Measurements from ENCODE around the gene FBXL19. TPM values are rescaled to one million over a fixed set of nuclear protein-coding genes. Genes with fewer than 3 reads are reported as not detected.

FBXL19 gene
- polyA plus RNA-seq, 1 donor (not counting 4 experiments of a cell fraction or from before 2014, with no cell fraction given) = 10.2 TPM

GRCh38 chr16:30980023-30980371 is 56.6 kb downstream of the FBXL19 start:
- TF ChIP-seq, protein P1, sequence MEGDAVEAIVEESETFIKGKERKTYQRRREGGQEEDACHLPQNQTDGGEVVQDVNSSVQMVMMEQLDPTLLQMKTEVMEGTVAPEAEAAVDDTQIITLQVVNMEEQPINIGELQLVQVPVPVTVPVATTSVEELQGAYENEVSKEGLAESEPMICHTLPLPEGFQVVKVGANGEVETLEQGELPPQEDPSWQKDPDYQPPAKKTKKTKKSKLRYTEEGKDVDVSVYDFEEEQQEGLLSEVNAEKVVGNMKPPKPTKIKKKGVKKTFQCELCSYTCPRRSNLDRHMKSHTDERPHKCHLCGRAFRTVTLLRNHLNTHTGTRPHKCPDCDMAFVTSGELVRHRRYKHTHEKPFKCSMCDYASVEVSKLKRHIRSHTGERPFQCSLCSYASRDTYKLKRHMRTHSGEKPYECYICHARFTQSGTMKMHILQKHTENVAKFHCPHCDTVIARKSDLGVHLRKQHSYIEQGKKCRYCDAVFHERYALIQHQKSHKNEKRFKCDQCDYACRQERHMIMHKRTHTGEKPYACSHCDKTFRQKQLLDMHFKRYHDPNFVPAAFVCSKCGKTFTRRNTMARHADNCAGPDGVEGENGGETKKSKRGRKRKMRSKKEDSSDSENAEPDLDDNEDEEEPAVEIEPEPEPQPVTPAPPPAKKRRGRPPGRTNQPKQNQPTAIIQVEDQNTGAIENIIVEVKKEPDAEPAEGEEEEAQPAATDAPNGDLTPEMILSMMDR (optimal IDR thresholded peaks at IDR 0.05 in 1 of 3, IDR thresholded peaks at IDR 0.05 in 1 of 3, conservative IDR thresholded peaks at IDR 0.05 in 1 of 3; ENCODE audit: extremely low read depth in 1 of 3, insufficient read depth in 2 of 3, low read length in 3 of 3) = no peak
- no peak for TF ChIP-seq EZH2 (IDR thresholded peaks at IDR 0.05; ENCODE audit: low read length)
- DNase-seq (ENCODE audit: low read depth, low spot score) = no peak

DNA sequence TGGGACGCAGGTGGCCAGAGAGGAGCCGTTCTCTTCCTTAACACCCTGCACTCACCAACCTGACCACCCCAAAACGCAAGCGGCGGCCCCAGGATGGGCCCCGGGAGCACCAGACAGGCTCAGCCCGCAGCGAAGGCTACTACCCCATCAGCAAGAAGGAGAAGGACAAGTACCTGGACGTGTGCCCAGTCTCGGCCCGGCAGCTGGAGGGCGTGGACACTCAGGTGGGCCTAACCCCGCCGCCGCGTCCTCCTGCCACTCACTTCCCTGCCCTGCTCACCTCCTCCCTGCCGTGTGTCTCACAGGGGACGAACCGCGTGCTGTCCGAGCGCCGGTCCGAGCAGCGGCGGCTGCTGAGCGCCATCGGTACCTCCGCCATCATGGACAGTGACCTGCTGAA is 57.1 kb downstream of the FBXL19 start:
- no peaks in the 10 kb centered on the region for H3K9me3 ChIP-seq (ENCODE audit: control insufficient read depth, low read depth, low read length)
- TF ChIP-seq, protein P1 (optimal IDR thresholded peaks at IDR 0.05 in 1 of 3, IDR thresholded peaks at IDR 0.05 in 1 of 3, conservative IDR thresholded peaks at IDR 0.05 in 1 of 3; ENCODE audit: extremely low read depth in 1 of 3, insufficient read depth in 2 of 3, low read length in 3 of 3) = no peak
- no peak for TF ChIP-seq EZH2 (IDR thresholded peaks at IDR 0.05; ENCODE audit: low read length)
- H3K4me1 ChIP-seq (ENCODE audit: control insufficient read depth, extremely low read depth, insufficient read depth, low read length) = peaks cover 12% of the 10 kb centered on the region
- H3K4me2 ChIP-seq (ENCODE audit: control insufficient read depth, extremely low read depth, insufficient read depth, low read depth, low read length) = no peak overlapping the region
- DNase-seq (ENCODE audit: low read depth, low spot score) (no peak), FAIRE-seq (no peak)
- dilution Hi-C loops (cut with MboI; ENCODE audit: extremely low pct_ligation_motif_present, low sequenced_read_pairs) = no loop called here
- no peak overlapping the region for H3K4me3 ChIP-seq (ENCODE audit: control insufficient read depth in 2 of 3, extremely low read depth in 1 of 3, insufficient read depth in 2 of 3, low read depth in 1 of 3, low read length in 3 of 3)
- no peak overlapping the region for H2AFZ ChIP-seq (ENCODE audit: control insufficient read depth, low read length)
- H3K9me1 ChIP-seq (ENCODE audit: control insufficient read depth, extremely low read depth, insufficient read depth, low read length) = no peaks in the 10 kb centered on the region
- no peak overlapping the region for H3K9ac ChIP-seq (ENCODE audit: control insufficient read depth, extremely low read depth, insufficient read depth, low read length)
- peaks cover 2% of the 10 kb centered on the region for H4K20me1 ChIP-seq (ENCODE audit: control insufficient read depth, extremely low read depth, insufficient read depth, low read length)
- H3K79me2 ChIP-seq (ENCODE audit: control insufficient read depth, insufficient read depth, low read length) = peaks cover 3% of the 10 kb centered on the region
- H3K27ac ChIP-seq (ENCODE audit: control insufficient read depth, insufficient read depth, low read length) = no peak overlapping the region
- H3K36me3 ChIP-seq (ENCODE audit: control insufficient read depth in 2 of 2, extremely low read depth in 1 of 2, insufficient read depth in 2 of 2, low read length in 2 of 2) = peaks cover 16 to 30% of the 10 kb centered on the region in 2 experiments
- H3K27me3 ChIP-seq (ENCODE audit: control insufficient read depth, extremely low read depth, insufficient read depth, low read length) = no peaks in the 10 kb centered on the region

More at GRCh38 chr16:30980023-30980371, 56.6 kb downstream of the FBXL19 start:
- Histone ChIP-seq H3K9ac (ENCODE audit: control insufficient read depth, extremely low read depth, insufficient read depth, low read length) (no peak overlapping the region), H3K4me2 (ENCODE audit: control insufficient read depth, extremely low read depth, insufficient read depth, low read depth, low read length) (no peak overlapping the region), H3K36me3 (ENCODE audit: control insufficient read depth in 2 of 2, extremely low read depth in 1 of 2, insufficient read depth in 2 of 2, low read length in 2 of 2) (peaks cover 16 to 30% of the 10 kb centered on the region in 2 experiments), H3K4me1 (ENCODE audit: control insufficient read depth, extremely low read depth, insufficient read depth, low read length) (peaks cover 8% of the 10 kb centered on the region), H3K27me3 (ENCODE audit: control insufficient read depth, extremely low read depth, insufficient read depth, low read length) (no peaks in the 10 kb centered on the region), H3K4me3 (ENCODE audit: control insufficient read depth in 2 of 3, extremely low read depth in 1 of 3, insufficient read depth in 2 of 3, low read depth in 1 of 3, low read length in 3 of 3) (no peak overlapping the region), H3K9me3 (ENCODE audit: control insufficient read depth, low read depth, low read length) (no peaks in the 10 kb centered on the region), H4K20me1 (ENCODE audit: control insufficient read depth, extremely low read depth, insufficient read depth, low read length) (peaks cover 2% of the 10 kb centered on the region), H3K9me1 (ENCODE audit: control insufficient read depth, extremely low read depth, insufficient read depth, low read length) (no peaks in the 10 kb centered on the region), H3K79me2 (ENCODE audit: control insufficient read depth, insufficient read depth, low read length) (peaks cover 3% of the 10 kb centered on the region), H3K27ac (ENCODE audit: control insufficient read depth, insufficient read depth, low read length) (no peak overlapping the region), H2AFZ (ENCODE audit: control insufficient read depth, low read length) (no peak overlapping the region)
- FAIRE-seq = no peak
- dilution Hi-C loops (cut with MboI; ENCODE audit: extremely low pct_ligation_motif_present, low sequenced_read_pairs) = no loop called here
